ENCODE results near the gene SCG2.

DNA sequence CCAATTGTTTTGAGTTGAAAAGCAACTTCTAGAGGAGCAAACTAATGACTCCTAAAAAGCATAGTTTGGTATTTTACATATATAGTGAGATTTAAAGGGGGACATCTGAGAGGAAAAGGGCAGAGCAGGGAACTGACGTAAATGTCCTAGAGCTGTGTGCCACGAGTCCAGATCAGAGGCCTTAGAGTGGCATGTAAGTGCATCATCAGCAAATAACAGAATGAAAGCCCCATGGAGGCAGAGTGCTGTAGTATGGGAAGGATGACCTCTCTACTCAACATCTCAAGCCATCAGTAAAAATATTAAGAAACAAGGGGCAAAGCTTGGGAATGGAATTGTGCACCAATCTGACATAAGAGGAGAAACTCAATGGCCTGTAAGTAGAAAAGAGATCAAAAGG lies 31.4 kb downstream of the SCG2 start:
- TF ChIP-seq, protein P1, sequence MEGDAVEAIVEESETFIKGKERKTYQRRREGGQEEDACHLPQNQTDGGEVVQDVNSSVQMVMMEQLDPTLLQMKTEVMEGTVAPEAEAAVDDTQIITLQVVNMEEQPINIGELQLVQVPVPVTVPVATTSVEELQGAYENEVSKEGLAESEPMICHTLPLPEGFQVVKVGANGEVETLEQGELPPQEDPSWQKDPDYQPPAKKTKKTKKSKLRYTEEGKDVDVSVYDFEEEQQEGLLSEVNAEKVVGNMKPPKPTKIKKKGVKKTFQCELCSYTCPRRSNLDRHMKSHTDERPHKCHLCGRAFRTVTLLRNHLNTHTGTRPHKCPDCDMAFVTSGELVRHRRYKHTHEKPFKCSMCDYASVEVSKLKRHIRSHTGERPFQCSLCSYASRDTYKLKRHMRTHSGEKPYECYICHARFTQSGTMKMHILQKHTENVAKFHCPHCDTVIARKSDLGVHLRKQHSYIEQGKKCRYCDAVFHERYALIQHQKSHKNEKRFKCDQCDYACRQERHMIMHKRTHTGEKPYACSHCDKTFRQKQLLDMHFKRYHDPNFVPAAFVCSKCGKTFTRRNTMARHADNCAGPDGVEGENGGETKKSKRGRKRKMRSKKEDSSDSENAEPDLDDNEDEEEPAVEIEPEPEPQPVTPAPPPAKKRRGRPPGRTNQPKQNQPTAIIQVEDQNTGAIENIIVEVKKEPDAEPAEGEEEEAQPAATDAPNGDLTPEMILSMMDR (IDR thresholded peaks at IDR 0.05), result no peak
- no peak for TF ChIP-seq FOXK1 (CRISPR knock-in tag; IDR thresholded peaks at IDR 0.05)
